Smooth muscle cell (in vitro differentiated cells): ENCODE measurements around the gene PCDH15. TPM values are rescaled to one million over a fixed set of nuclear protein-coding genes. Genes with fewer than 3 reads are reported as not detected.

ENCODE experiments used
- DNase-seq: peaks from one replicate; lab custom pipeline; 2025; ENCODE audit not compliant: unreplicated experiment; lab: John Stamatoyannopoulos, UW
- H2AFZ ChIP-seq: fragments of 200-600 bp; sonication (generic); 2 replicates; pipeline ENCODE4 v1.6.0; 2016; ENCODE audit warnings: antibody characterized with exemption, low read depth, mild to moderate bottlenecking
- H3F3A ChIP-seq: fragments of 200-600 bp; sonication (generic); 2 replicates; pipeline ENCODE4 v1.6.0; 2017; ENCODE audit warnings: antibody characterized with exemption, low read depth
- H3K27ac ChIP-seq: fragments of 200-600 bp; sonication (generic); 2 replicates; pipeline ENCODE4 v1.5.1; 2016; ENCODE audit warnings: low read depth, mild to moderate bottlenecking
- H3K27me3 ChIP-seq: fragments of 200-600 bp; sonication (generic); 2 replicates; pipeline ENCODE4 v1.6.1; 2016; ENCODE audit warnings: low read depth, mild to moderate bottlenecking
- H3K36me3 ChIP-seq: fragments of 200-600 bp; sonication (generic); 2 replicates; pipeline ENCODE4 v1.5.1; 2016; ENCODE audit warnings: low read depth
- H3K4me1 ChIP-seq: fragments of 200-600 bp; sonication (generic); 2 replicates; pipeline ENCODE4 v1.5.1; 2016; ENCODE audit warnings: low read depth
- H3K4me2 ChIP-seq: fragments of 200-600 bp; sonication (generic); 2 replicates; pipeline ENCODE4 v1.6.0; 2016; ENCODE audit warnings: mild to moderate bottlenecking
- H3K4me3 ChIP-seq: fragments of 200-600 bp; sonication (generic); 2 replicates; pipeline ENCODE4 v1.5.1; 2016; ENCODE audit warnings: mild to moderate bottlenecking
- H3K79me2 ChIP-seq: fragments of 200-600 bp; sonication (generic); 2 replicates; pipeline ENCODE4 v1.6.0; 2016; ENCODE audit warnings: low read depth, mild to moderate bottlenecking
- H3K9ac ChIP-seq: fragments of 200-600 bp; sonication (generic); 2 replicates; pipeline ENCODE4 v1.6.0; 2016; ENCODE audit warnings: low read depth
- H3K9me3 ChIP-seq: fragments of 200-600 bp; sonication (generic); replicated peaks from 2 replicates; pipeline ENCODE4 v1.5.1; 2016; ENCODE audit warnings: low read depth
- H4K20me1 ChIP-seq: fragments of 200-600 bp; sonication (generic); 2 replicates; pipeline ENCODE4 v1.6.0; 2016; ENCODE audit warnings: low read depth
- CTCF ChIP-seq: fragments of 200-600 bp; sonication (generic); IDR thresholded peaks from 2 replicates; pipeline ENCODE4 v1.5.1; 2017; ENCODE audit warnings: borderline replicate concordance, mild to moderate bottlenecking, antibody characterized with exemption; ENCODE audit not compliant: insufficient read depth, poor library complexity, severe bottlenecking
- WGBS: methylation state at CpG from one replicate; pipeline ENCODE4 v1.1.7; 2016; ENCODE audit warnings: low lambda C conversion rate; 5-methylcytosine and 5-hydroxymethylcytosine counted together
- polyA plus RNA-seq: library from polyadenylated mRNA; unstranded; fragments of >200 nt; fragmentation: Nextera tagmentation; extraction: Ambion mirVana; gene quantifications from 2 replicates; pipeline ENCODE4 v1.2.1, GENCODE V29; 2016
- total RNA-seq: library from RNA; depleted of rRNA; stranded (reverse); fragments of >200 nt; gene quantifications from 2 replicates; pipeline ENCODE4 v1.2.3, GENCODE V29; 2014

Gene PCDH15
- total and polyA plus RNA-seq, 2 experiments from 2014 or later = not detected

- H3K4me3 ChIP-seq = no peak overlapping the region
- no peaks in the 10 kb centered on the region for H3K36me3 ChIP-seq
- no peaks in the 10 kb centered on the region for H3K27me3 ChIP-seq
- H3K9me3 ChIP-seq = no peaks in the 10 kb centered on the region
- no peak overlapping the region for H2AFZ ChIP-seq
- H3K4me2 ChIP-seq = no peak overlapping the region
- no peak for TF ChIP-seq CTCF
- no peaks in the 10 kb centered on the region for H3K4me1 ChIP-seq
- H3K27ac ChIP-seq = no peak overlapping the region
- no peak overlapping the region for H3K9ac ChIP-seq
- WGBS = 83% methylated on average over 3 of the region's 3 CpGs
- H4K20me1 ChIP-seq = no peaks in the 10 kb centered on the region
- no peaks in the 10 kb centered on the region for H3F3A ChIP-seq
- no peaks in the 10 kb centered on the region for H3K79me2 ChIP-seq
- no peak for DNase-seq
These were observed 98.2 kb downstream of the PCDH15 start for GRCh38 chr10:54702583-54703485.

- H3K4me1 ChIP-seq = peaks cover 4% of the 10 kb centered on the region
- TF ChIP-seq CTCF = no peak
- H2AFZ ChIP-seq = no peak overlapping the region
- no peak overlapping the region for H3K4me2 ChIP-seq
- H3K79me2 ChIP-seq = no peaks in the 10 kb centered on the region
- no peak overlapping the region for H3K9ac ChIP-seq
- H3K36me3 ChIP-seq = no peaks in the 10 kb centered on the region
- H4K20me1 ChIP-seq = no peaks in the 10 kb centered on the region
- no peaks in the 10 kb centered on the region for H3K27me3 ChIP-seq
- DNase-seq = no peak
- no peak overlapping the region for H3K4me3 ChIP-seq
- no peaks in the 10 kb centered on the region for H3F3A ChIP-seq
- 52% methylated on average over 1 of the region's 1 CpG for WGBS
- no peak overlapping the region for H3K27ac ChIP-seq
- H3K9me3 ChIP-seq = no peaks in the 10 kb centered on the region
These were observed 109.7 kb downstream of the PCDH15 start for GRCh38 chr10:54691331-54691730.

GRCh38 chr10:54682554-54682953 is 118.5 kb downstream of the PCDH15 start:
- no peaks in the 10 kb centered on the region for H3K36me3 ChIP-seq
- DNase-seq = no peak
- H3K9ac ChIP-seq = no peak overlapping the region
- H3K27me3 ChIP-seq = no peaks in the 10 kb centered on the region
- H3K79me2 ChIP-seq = no peaks in the 10 kb centered on the region
- no peaks in the 10 kb centered on the region for H3K9me3 ChIP-seq
- WGBS = 39% methylated on average over 1 of the region's 1 CpG
- TF ChIP-seq CTCF = no peak
- no peak overlapping the region for H3K4me3 ChIP-seq
- H4K20me1 ChIP-seq = no peaks in the 10 kb centered on the region
- no peaks in the 10 kb centered on the region for H3F3A ChIP-seq
- H3K4me2 ChIP-seq = no peak overlapping the region
- no peak overlapping the region for H2AFZ ChIP-seq
- H3K4me1 ChIP-seq = no peaks in the 10 kb centered on the region
- H3K27ac ChIP-seq = no peak overlapping the region

GRCh38 chr10:54681136-54681535 is 119.9 kb downstream of the PCDH15 start:
- 74% methylated on average over 2 of the region's 2 CpGs for WGBS
- Histone ChIP-seq H3K27me3 (no peaks in the 10 kb centered on the region), H3K4me1 (no peaks in the 10 kb centered on the region), H3F3A (no peaks in the 10 kb centered on the region), H2AFZ (no peak overlapping the region), H3K27ac (no peak overlapping the region), H3K9ac (no peak overlapping the region), H3K79me2 (no peaks in the 10 kb centered on the region), H3K4me2 (no peak overlapping the region), H3K4me3 (no peak overlapping the region), H4K20me1 (no peaks in the 10 kb centered on the region), H3K9me3 (no peaks in the 10 kb centered on the region), H3K36me3 (no peaks in the 10 kb centered on the region)
- TF ChIP-seq CTCF = no peak
- no peak for DNase-seq
